Measurements from ENCODE around the gene PPP2R2C. TPM values are rescaled to one million over a fixed set of nuclear protein-coding genes. Genes with fewer than 3 reads are reported as not detected.
A peak's percentile ranks its signal among the peaks of the same experiment; 100 is the strongest.

PPP2R2C gene
- total RNA-seq, 1 experiment from 2014 or later: 8.1 TPM

DNA sequence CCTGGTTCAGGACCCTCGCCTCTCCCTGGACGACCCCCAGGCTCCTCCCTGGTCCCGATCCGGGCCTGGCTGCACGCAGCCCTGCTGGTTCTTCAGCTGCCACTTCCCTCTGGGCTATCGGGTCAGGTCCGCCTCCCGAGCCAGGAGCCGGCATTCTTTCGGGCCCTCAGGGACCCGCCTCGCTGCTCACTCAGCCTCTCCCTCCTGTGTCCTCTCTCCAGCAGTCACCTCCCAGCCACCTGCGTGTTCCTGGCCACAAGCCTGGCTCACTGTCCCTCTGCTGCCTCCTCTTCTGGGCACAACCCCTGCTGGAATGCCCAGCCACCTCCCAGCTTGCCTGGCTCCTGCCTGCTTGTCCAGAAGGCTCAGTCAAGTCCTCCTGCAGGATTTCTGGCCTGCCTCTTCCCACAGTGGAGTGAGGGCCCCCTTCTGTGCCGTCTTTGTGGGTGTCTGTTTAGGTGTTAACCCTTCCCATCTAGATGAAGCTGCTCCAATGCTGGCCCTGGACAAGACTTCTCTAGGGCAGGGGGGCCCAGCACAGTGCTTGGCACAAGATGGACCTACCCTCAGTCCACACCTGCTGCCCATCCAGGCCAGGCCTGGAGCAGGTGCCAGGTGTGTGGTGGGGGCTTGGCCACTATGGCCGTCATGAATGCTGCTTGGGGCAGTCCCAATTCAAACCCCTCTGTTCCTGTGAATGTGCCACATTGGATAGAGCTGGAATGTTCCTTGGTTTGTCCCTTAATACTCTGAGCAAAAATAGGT is 200.5 kb downstream of the PPP2R2C start:
- Histone ChIP-seq H3K79me2 (ENCODE audit: insufficient read depth, low read length) (no peaks in the 10 kb centered on the region), H2BK12ac (ENCODE audit: insufficient read length, low read depth, low read length) (no peak overlapping the region), H4K8ac (replicated peaks; ENCODE audit: insufficient read length, low read depth, low read length) (no peak overlapping the region), H3K9me3 (ENCODE audit: control insufficient read depth, low read depth, low read length) (no peaks in the 10 kb centered on the region), H2BK15ac (ENCODE audit: low read depth, low read length) (no peak overlapping the region), H2BK120ac (ENCODE audit: low read depth, low read length, poor library complexity, severe bottlenecking) (no peak overlapping the region), H3K23me2 (ENCODE audit: insufficient read length, low read depth, low read length, poor library complexity, severe bottlenecking) (no peaks in the 10 kb centered on the region), H3K23ac (ENCODE audit: insufficient read length, low read depth, low read length) (no peak overlapping the region), H3K18ac (ENCODE audit: insufficient read length, low read depth, low read length) (no peak overlapping the region), H4K91ac (ENCODE audit: insufficient read length, low read depth, low read length) (no peak overlapping the region), H3K27me3 (ENCODE audit: insufficient read depth, low read length) (no peaks in the 10 kb centered on the region), H3K27ac (ENCODE audit: insufficient read length, low read depth, low read length) (no peak overlapping the region), H3K9ac (ENCODE audit: extremely low read depth, insufficient read length, low read length) (no peak overlapping the region), H3K4me1 (ENCODE audit: insufficient read depth, low read length) (no peaks in the 10 kb centered on the region; the same call in 1 of the 2 replicates), H4K20me1 (ENCODE audit: control insufficient read depth, insufficient read depth, insufficient read length) (peaks cover 3% of the 10 kb centered on the region), H3K4ac (ENCODE audit: low read depth, low read length) (no peak overlapping the region), H3K14ac (ENCODE audit: insufficient read depth, low read length) (no peak overlapping the region), H3K56ac (ENCODE audit: insufficient read length, low read depth, low read length) (no peak overlapping the region), H3K79me1 (ENCODE audit: insufficient read depth, low read depth, low read length, poor library complexity, severe bottlenecking) (no peaks in the 10 kb centered on the region), H3T11ph (ENCODE audit: low read length) (no peak overlapping the region), H2AK5ac (ENCODE audit: insufficient read length, low read length) (no peak overlapping the region), H4K5ac (ENCODE audit: insufficient read length, low read depth, low read length) (no peak overlapping the region), H2AFZ (ENCODE audit: low read length) (no peak overlapping the region), H2BK5ac (ENCODE audit: insufficient read length, low read length) (no peak overlapping the region), H2BK20ac (ENCODE audit: low read depth, low read length, poor library complexity, severe bottlenecking) (no peak overlapping the region), H3K4me2 (ENCODE audit: insufficient read depth, insufficient read length, low read length) (no peak overlapping the region)
- Mint-ChIP-seq H3K4me1 (peaks cover 33 to 53% of the 10 kb centered on the region in 2 experiments), H3K27ac (peak overlapping the region in 2 of 3 experiments; percentile 36 to 61; a peak in 2 of 7 replicates), H3K27me3 (ENCODE audit: low read depth) (peaks cover 9% of the 10 kb centered on the region), H3K9me3 (no peaks in the 10 kb centered on the region), H3K36me3 (ENCODE audit: insufficient read depth in 1 of 3, low read depth in 3 of 3) (no peaks in the 10 kb centered on the region; a peak in 1 of 7 replicates), H3K4me3 (peak overlapping the region in 1 of 2 experiments; percentile 70; a peak in 2 of 5 replicates)
- no CpG with 5 or more reads among the region's 15 CpGs for WGBS (ENCODE audit: extremely low coverage, insufficient read length, low lambda C conversion rate)
- no peak for DNase-seq
- TF ChIP-seq, protein P1, sequence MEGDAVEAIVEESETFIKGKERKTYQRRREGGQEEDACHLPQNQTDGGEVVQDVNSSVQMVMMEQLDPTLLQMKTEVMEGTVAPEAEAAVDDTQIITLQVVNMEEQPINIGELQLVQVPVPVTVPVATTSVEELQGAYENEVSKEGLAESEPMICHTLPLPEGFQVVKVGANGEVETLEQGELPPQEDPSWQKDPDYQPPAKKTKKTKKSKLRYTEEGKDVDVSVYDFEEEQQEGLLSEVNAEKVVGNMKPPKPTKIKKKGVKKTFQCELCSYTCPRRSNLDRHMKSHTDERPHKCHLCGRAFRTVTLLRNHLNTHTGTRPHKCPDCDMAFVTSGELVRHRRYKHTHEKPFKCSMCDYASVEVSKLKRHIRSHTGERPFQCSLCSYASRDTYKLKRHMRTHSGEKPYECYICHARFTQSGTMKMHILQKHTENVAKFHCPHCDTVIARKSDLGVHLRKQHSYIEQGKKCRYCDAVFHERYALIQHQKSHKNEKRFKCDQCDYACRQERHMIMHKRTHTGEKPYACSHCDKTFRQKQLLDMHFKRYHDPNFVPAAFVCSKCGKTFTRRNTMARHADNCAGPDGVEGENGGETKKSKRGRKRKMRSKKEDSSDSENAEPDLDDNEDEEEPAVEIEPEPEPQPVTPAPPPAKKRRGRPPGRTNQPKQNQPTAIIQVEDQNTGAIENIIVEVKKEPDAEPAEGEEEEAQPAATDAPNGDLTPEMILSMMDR (conservative IDR thresholded peaks at IDR 0.05): no peak

All from H9 (cell line).